MCF 10A (cell line): ENCODE measurements around the gene IFNG-AS1. TPM values are rescaled to one million over a fixed set of nuclear protein-coding genes. Genes with fewer than 3 reads are reported as not detected.
A peak's percentile ranks its signal among the peaks of the same experiment; 100 is the strongest.

Experiments used
- BruUV-seq: library from RNA; stranded (reverse); fragments of 400-500 nt; replicated peaks from 2 replicates; lab custom pipeline; 2021; lab: Mats Ljungman, UMichigan
- CTCF ChIA-PET: fragments of 300-600 bp; sonication (Branson Sonifier 250); formaldehyde crosslinking; extraction: SDS; loops from one replicate; lab custom pipeline; 2021; ENCODE audit warnings: antibody characterized with exemption, inconsistent platforms; lab: Yijun Ruan, JAX
- POLR2A ChIA-PET: fragments of 300-600, 350-650 bp; sonication (Branson Sonifier 250); formaldehyde crosslinking; extraction: SDS; loops from one replicate; lab custom pipeline; 2020; ENCODE audit warnings: antibody characterized with exemption, inconsistent platforms; lab: Yijun Ruan, JAX
- DNase-seq: peaks from one replicate; pipeline ENCODE4 v3.0.0-alpha.2; 2018; ENCODE audit not compliant: unreplicated experiment
- H3K27ac Mint-ChIP-seq: one replicate; pipeline ENCODE4 v1.8.0; 2022; ENCODE audit warnings: mild to moderate bottlenecking, low read depth, mixed read lengths; ENCODE audit not compliant: unreplicated experiment
- H3K27me3 Mint-ChIP-seq: one replicate; pipeline ENCODE4 v1.8.0; 2022; ENCODE audit warnings: mixed read lengths; ENCODE audit not compliant: insufficient read depth, unreplicated experiment
- H3K36me3 Mint-ChIP-seq: one replicate; pipeline ENCODE4 v1.8.0; 2022; ENCODE audit warnings: mild to moderate bottlenecking, moderate library complexity, mixed read lengths; ENCODE audit not compliant: insufficient read depth, unreplicated experiment
- H3K4me1 Mint-ChIP-seq: one replicate; pipeline ENCODE4 v1.8.0; 2022; ENCODE audit warnings: mixed read lengths; ENCODE audit not compliant: insufficient read depth, unreplicated experiment
- H3K4me3 Mint-ChIP-seq: one replicate; pipeline ENCODE4 v1.8.0; 2022; ENCODE audit warnings: mild to moderate bottlenecking, moderate library complexity, mixed read lengths; ENCODE audit not compliant: unreplicated experiment
- H3K9me3 Mint-ChIP-seq: one replicate; pipeline ENCODE4 v1.8.0; 2022; ENCODE audit warnings: mixed read lengths; ENCODE audit not compliant: unreplicated experiment
- intact Hi-C: fragments of 100-400 bp; cut with micrococcal nuclease; formaldehyde crosslinking; loops from 2 replicates; pipeline ENCODE4 v1.14.1; 2022
- total RNA-seq: library from RNA; stranded (reverse); gene quantifications from 2 replicates; pipeline ENCODE4 v1.2.3, GENCODE V29; 2022
- TF ChIP-seq, protein P1 (sequence below): fragments of 200-600 bp; IDR thresholded peaks from one replicate; pipeline ENCODE4 v1.8.0; 2022; ENCODE audit warnings: antibody characterized with exemption, mild to moderate bottlenecking; ENCODE audit not compliant: unreplicated experiment

Gene IFNG-AS1
- total RNA-seq, 1 experiment from 2014 or later = not detected

GRCh38 chr12:67977668-67978067 lies 11.6 kb upstream of the IFNG-AS1 start:
- H3K4me1 Mint-ChIP-seq = peaks cover 4% of the 10 kb centered on the region
- CTCF ChIA-PET = no interaction called here
- POLR2A ChIA-PET = no interaction called here
- intact Hi-C loops = no loop called here
- H3K27me3 Mint-ChIP-seq = peaks cover 20% of the 10 kb centered on the region
- BruUV-seq = no TSS peak
- TF ChIP-seq, protein P1, sequence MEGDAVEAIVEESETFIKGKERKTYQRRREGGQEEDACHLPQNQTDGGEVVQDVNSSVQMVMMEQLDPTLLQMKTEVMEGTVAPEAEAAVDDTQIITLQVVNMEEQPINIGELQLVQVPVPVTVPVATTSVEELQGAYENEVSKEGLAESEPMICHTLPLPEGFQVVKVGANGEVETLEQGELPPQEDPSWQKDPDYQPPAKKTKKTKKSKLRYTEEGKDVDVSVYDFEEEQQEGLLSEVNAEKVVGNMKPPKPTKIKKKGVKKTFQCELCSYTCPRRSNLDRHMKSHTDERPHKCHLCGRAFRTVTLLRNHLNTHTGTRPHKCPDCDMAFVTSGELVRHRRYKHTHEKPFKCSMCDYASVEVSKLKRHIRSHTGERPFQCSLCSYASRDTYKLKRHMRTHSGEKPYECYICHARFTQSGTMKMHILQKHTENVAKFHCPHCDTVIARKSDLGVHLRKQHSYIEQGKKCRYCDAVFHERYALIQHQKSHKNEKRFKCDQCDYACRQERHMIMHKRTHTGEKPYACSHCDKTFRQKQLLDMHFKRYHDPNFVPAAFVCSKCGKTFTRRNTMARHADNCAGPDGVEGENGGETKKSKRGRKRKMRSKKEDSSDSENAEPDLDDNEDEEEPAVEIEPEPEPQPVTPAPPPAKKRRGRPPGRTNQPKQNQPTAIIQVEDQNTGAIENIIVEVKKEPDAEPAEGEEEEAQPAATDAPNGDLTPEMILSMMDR = no peak
- no peak overlapping the region for H3K4me3 Mint-ChIP-seq
- H3K9me3 Mint-ChIP-seq = no peaks in the 10 kb centered on the region
- H3K27ac Mint-ChIP-seq = no peak overlapping the region
- H3K36me3 Mint-ChIP-seq = no peaks in the 10 kb centered on the region
- DNase-seq = no peak

GRCh38 chr12:67980391-67980790 lies 8.9 kb upstream of the IFNG-AS1 start:
- intact Hi-C loops = no loop called here
- TF ChIP-seq, protein P1 = no peak
- Mint-ChIP-seq H3K9me3 (no peaks in the 10 kb centered on the region), H3K27me3 (peaks cover under 1% of the 10 kb centered on the region), H3K4me1 (peaks cover 4% of the 10 kb centered on the region), H3K27ac (no peak overlapping the region), H3K36me3 (no peaks in the 10 kb centered on the region), H3K4me3 (no peak overlapping the region)
- no peak for DNase-seq
- POLR2A ChIA-PET = no interaction called here
- BruUV-seq = no TSS peak
- CTCF ChIA-PET = no interaction called here

- H3K4me1 Mint-ChIP-seq = peaks cover 4% of the 10 kb centered on the region
- H3K27ac Mint-ChIP-seq = no peak overlapping the region
- ChIA-PET CTCF (interaction anchor here (0.7 kb wide), 1 partner anchor 8 kb away, joined by 3 read pairs; the partner anchor contains the start of gene IFNG-AS1), POLR2A (interaction anchor here (0.6 kb wide), 1 partner anchor 575 kb away, joined by 3 read pairs; no protein-coding TSS in a partner anchor)
- H3K4me3 Mint-ChIP-seq = no peak overlapping the region
- DNase-seq = peak; percentile 58
- TF ChIP-seq, protein P1 = no peak
- H3K27me3 Mint-ChIP-seq = no peaks in the 10 kb centered on the region
- BruUV-seq = no TSS peak
- no peaks in the 10 kb centered on the region for H3K9me3 Mint-ChIP-seq
- intact Hi-C loops = no loop called here
- no peaks in the 10 kb centered on the region for H3K36me3 Mint-ChIP-seq
Observed at GRCh38 chr12:67981287-67982162, 7.7 kb upstream of the IFNG-AS1 start.

DNA sequence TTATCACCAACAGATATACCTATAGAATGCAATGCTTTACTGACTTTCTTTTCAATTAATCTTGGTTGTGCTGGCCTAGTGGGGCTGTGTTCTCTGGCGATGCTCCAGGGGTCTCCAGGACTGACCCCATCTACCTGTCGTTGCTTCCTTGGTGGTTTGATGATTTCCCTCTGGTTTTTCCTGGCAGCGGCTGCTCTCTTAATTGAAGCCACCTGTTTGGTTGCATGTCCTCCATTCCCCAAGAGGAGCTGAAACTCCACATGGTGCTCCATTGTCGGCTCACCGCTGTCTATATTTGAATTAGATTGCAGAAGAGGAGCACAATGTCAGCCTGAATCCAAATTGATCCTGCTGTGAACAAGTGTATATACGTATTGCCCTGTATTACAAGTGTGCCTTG lies 7.1 kb upstream of the IFNG-AS1 start:
- H3K27me3 Mint-ChIP-seq = no peaks in the 10 kb centered on the region
- H3K9me3 Mint-ChIP-seq = no peaks in the 10 kb centered on the region
- intact Hi-C loops = no loop called here
- no peak for DNase-seq
- no peak overlapping the region for H3K4me3 Mint-ChIP-seq
- BruUV-seq = no TSS peak
- peaks cover 4% of the 10 kb centered on the region for H3K4me1 Mint-ChIP-seq
- ChIA-PET CTCF (interaction anchor here (0.6 kb wide), 1 partner anchor 582 kb away, joined by 4 read pairs; no protein-coding TSS in a partner anchor), POLR2A (interaction anchor here (0.6 kb wide), 1 partner anchor 576 kb away, joined by 3 read pairs; no protein-coding TSS in a partner anchor)
- no peaks in the 10 kb centered on the region for H3K36me3 Mint-ChIP-seq
- TF ChIP-seq, protein P1 = no peak
- no peak overlapping the region for H3K27ac Mint-ChIP-seq
